ENCODE data around the gene TP53AIP1. TPM values are rescaled to one million over a fixed set of nuclear protein-coding genes. Genes with fewer than 3 reads are reported as not detected.

TP53AIP1 gene
- total RNA-seq, 1 donor from 2014 or later: not detected

- H3K36me3 ChIP-seq (ENCODE audit: control insufficient read depth, insufficient read depth, low read length): no peaks in the 10 kb centered on the region
- H3K4me3 ChIP-seq (ENCODE audit: low read depth, low read length): no peak overlapping the region
- DNase-seq (ENCODE audit: low read depth): no peak
- TF ChIP-seq CTCF (IDR thresholded peaks at IDR 0.05; ENCODE audit: insufficient read depth, low read length, poor library complexity, severe bottlenecking): no peak
- peaks cover 20% of the 10 kb centered on the region for H3K27me3 ChIP-seq (ENCODE audit: control insufficient read depth, insufficient read depth, low read length)
Measured at GRCh38 chr11:128893578-128894285, 48.9 kb downstream of the TP53AIP1 start.

DNA sequence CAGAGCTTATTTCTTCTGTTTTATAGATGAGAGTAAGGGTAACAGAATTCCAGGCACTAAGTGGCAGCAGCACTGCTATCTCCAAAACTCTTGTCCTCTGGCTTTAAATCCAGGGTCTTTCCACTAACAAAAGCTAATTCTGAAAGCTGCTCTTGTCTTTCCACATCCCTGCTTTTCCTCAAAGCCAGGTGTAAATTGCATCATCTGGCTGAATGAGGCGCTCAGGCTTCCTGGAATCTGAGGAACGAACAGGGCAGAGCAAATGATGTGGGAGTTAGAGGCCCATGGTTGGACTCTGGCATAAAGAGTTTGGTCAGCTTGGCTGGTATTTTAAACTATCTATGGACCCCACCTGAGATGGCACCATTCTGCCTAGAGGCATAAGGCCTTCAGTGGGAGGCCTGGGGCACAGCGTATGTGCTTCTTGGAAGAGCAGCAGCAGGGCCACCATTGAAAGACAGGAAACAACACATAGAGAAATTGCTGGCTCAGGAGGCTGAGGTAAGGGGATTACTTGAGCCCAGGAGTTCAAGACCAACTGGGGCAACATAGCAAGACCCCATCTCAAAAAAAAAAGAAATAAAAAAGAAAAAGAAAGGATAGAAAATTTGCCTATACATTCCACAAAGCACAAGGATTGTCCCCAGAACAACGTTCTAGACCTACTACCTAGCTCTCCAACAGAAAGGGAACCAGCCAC lies 49.7 kb downstream of the TP53AIP1 start:
- no peaks in the 10 kb centered on the region for H3K36me3 ChIP-seq (ENCODE audit: control insufficient read depth, insufficient read depth, low read length)
- no peak for DNase-seq (ENCODE audit: low read depth)
- no peak for TF ChIP-seq CTCF (IDR thresholded peaks at IDR 0.05; ENCODE audit: insufficient read depth, low read length, poor library complexity, severe bottlenecking)

DNA sequence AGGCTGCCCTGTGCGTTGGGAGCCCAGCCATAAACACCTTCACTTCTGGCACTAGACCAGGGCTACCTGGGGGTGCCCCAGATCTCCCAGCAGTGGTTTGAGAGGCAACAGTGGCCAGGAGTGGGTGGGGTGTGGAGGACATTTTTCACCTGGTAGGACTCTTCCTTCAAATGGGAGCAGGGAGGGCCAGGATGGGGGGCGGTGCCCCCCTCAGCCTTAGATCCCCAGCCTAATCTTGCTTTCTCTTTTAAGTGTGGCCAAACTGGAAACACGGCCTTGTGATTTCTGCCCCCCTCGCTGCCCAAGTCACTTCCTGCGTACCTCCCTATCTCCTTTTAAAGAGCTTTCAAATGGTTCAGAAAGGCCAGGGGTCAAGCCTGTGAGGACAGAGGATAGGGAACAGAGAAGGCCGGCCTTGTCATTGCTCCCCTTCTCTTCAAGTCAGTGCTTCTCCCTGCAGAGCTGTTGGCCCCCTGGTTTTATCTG lies 50.7 kb downstream of the TP53AIP1 start:
- Histone ChIP-seq H3K36me3 (ENCODE audit: control insufficient read depth, insufficient read depth, low read length) (no peaks in the 10 kb centered on the region), H3K4me3 (ENCODE audit: low read depth, low read length) (no peak overlapping the region), H3K27me3 (ENCODE audit: control insufficient read depth, insufficient read depth, low read length) (peaks cover 20% of the 10 kb centered on the region)
- TF ChIP-seq CTCF (IDR thresholded peaks at IDR 0.05; ENCODE audit: insufficient read depth, low read length, poor library complexity, severe bottlenecking): no peak
- DNase-seq (ENCODE audit: low read depth): no peak

More for the DNA sequence above, 49.7 kb downstream of the TP53AIP1 start:
- Histone ChIP-seq H3K27me3 (ENCODE audit: control insufficient read depth, insufficient read depth, low read length) (peaks cover 20% of the 10 kb centered on the region), H3K4me3 (ENCODE audit: low read depth, low read length) (no peak overlapping the region)

DNA sequence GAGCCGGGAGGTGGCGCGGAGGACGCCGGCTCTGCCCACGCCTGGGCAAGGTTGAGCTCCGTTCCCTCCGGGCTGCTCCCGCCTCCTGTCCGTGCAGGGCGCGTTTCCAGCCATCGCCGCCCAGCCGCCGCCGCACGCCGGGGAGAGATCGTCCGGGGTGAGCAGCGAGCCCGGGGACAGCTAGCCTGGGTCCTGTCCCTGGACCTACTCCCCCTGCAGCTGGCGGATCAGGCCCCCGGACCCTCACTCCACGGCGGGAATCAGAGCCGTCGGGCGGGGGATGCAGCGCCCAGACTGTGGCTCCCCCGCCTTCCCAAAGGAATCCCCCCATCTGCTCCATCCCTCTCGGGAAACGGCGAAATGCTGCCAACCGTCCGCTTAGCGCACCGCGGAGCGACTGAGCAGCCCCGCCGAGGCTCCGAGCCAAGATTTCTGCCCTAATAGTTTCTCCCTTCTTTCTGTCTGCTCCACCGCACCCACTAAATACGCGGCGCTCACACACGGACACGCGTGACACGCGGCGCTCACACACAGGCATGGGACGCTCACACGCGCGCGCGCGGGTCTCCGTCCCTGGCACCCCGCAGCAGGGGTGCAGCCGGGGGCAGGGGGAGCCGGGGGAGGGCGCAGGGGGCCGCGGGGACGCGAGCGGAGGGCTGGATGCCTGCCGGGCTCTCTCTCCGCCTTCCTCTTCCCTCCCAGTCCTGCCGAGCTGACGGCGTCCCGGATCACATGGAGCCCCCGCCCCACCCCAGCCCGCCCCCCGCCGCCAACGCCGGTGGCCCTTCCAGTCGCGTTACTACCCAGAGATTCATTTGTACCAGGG lies 51.9 kb downstream of the TP53AIP1 start, which contains the start of gene KCNJ5:
Gene KCNJ5, plus strand, starts transcription at position 814 of the 826 bp plus-strand sequence. CDS start 19,918 bp downstream, outside the sequence.
- TF ChIP-seq CTCF (IDR thresholded peaks at IDR 0.05; ENCODE audit: insufficient read depth, low read length, poor library complexity, severe bottlenecking): no peak
- Histone ChIP-seq H3K27me3 (ENCODE audit: control insufficient read depth, insufficient read depth, low read length) (peaks cover 23% of the 10 kb centered on the region), H3K4me3 (ENCODE audit: low read depth, low read length) (peak within 1 kb of the TSS; percentile 37), H3K36me3 (ENCODE audit: control insufficient read depth, insufficient read depth, low read length) (no peaks in the 10 kb centered on the region)
- DNase-seq (ENCODE audit: low read depth): no peak

DNA sequence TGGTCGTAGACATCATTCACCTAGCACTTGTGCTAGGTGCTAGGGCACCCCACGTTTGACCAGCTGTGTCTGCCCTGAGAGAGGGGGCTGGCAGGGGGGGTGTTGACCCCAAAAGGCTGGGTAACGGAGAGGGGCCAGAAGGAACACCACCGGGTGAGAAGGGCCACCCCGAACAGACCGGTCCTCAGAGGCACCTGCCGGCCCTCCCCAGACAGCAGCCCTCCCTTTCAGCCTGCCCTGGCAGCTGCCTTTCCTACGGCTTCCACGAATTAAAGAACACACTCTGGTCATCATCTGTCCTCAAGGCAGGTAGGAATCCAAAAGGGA lies 52.5 kb downstream of the TP53AIP1 start:
- H3K27me3 ChIP-seq (ENCODE audit: control insufficient read depth, insufficient read depth, low read length): peaks cover 23% of the 10 kb centered on the region
- no peak for TF ChIP-seq CTCF (IDR thresholded peaks at IDR 0.05; ENCODE audit: insufficient read depth, low read length, poor library complexity, severe bottlenecking)
- H3K36me3 ChIP-seq (ENCODE audit: control insufficient read depth, insufficient read depth, low read length): no peaks in the 10 kb centered on the region
- peak overlapping the region; percentile 37 for H3K4me3 ChIP-seq (ENCODE audit: low read depth, low read length)
- no peak for DNase-seq (ENCODE audit: low read depth)

All from kidney epithelial cell (primary cell).